Right lobe of liver (tissue), 6 donors: ENCODE measurements around the gene CCNF. TPM values are rescaled to one million over a fixed set of nuclear protein-coding genes. Genes with fewer than 3 reads are reported as not detected.

ENCODE experiments used
- ATAC-seq, 4 donors: fragments of 200-7000 bp; cut with Tn5 transposase; one replicate each; pipeline ENCODE4 v1.9.1; 2020; ENCODE audit warnings: mild to moderate bottlenecking in 4 of 4, moderate library complexity in 4 of 4
- DNase-seq, 3 donors: peaks; one replicate each; pipeline ENCODE4 v3.0.0-alpha.2; 2020
- H3K27ac ChIP-seq, 3 donors: fragments of 200-600 bp; one replicate each; pipeline ENCODE4 v1.8.0; 2022
- H3K27me3 ChIP-seq, 2 donors: fragments of 200-600 bp; one replicate each; pipeline ENCODE4 v1.8.0; 2022
- H3K36me3 ChIP-seq, 4 donors: fragments of 200-600 bp; sonication (generic) in 1 of 4; one replicate each; pipeline versions ENCODE4 v1.5.1 to v1.8.0; 2017 to 2022; ENCODE audit warnings: control low read depth in 1 of 4
- H3K4me1 ChIP-seq, 4 donors: fragments of 200-600 bp; sonication (generic) in 1 of 4; one replicate each; pipeline versions ENCODE4 v1.5.1 to v1.8.0; 2017 to 2022; ENCODE audit warnings: control low read depth in 1 of 4
- H3K4me3 ChIP-seq, 3 donors: fragments of 200-600 bp; one replicate each; pipeline ENCODE4 v1.8.0; 2022
- H3K9me3 ChIP-seq, 4 donors: fragments of 200-600 bp; sonication (generic) in 1 of 4; one replicate each; pipeline versions ENCODE4 v1.5.1 to v1.8.0; 2017 to 2022; ENCODE audit warnings: control low read depth in 1 of 4
- POLR2A ChIP-seq: fragments of 450-650 bp; IDR thresholded peaks from one replicate; pipeline ENCODE4 v1.6.1; 2017; ENCODE audit warnings: antibody characterized with exemption, mild to moderate bottlenecking
- WGBS: methylation state at CpG from one replicate; pipeline ENCODE4 v1.1.6; 2018; ENCODE audit warnings: low coverage, low lambda C conversion rate; ENCODE audit not compliant: insufficient coverage; ENCODE audit errors: missing lambda C conversion rate; 5-methylcytosine and 5-hydroxymethylcytosine counted together
- intact Hi-C, 2 donors: fragments of 100-400 bp; cut with DNase I; formaldehyde crosslinking; loops; one replicate each; pipeline versions ENCODE4 v1.11.2 to v1.14.1; 2022
- total RNA-seq, 6 experiments: library from RNA; depleted of rRNA in 2 of 6; stranded (reverse); fragments of >200 nt in 2 of 6; fragmentation: NEBNext Ultra II Directional in 3 of 6; extraction: Animal tissue kit (Norgen Biotek cat#: 25700) in 3 of 6; gene quantifications; one replicate each; pipeline versions ENCODE4 v1.1.0 to v1.2.4, GENCODE V29; 2016 to 2023
- TF ChIP-seq, protein P1 (sequence below), 4 donors: fragments of 200-600 bp in 3 of 4; fragments of 450-650 bp in 1 of 4; IDR thresholded peaks; one replicate each; pipeline versions ENCODE4 v1.5.1 to v1.8.0; 2016 to 2022; ENCODE audit warnings: antibody characterized with exemption in 4 of 4, mild to moderate bottlenecking in 2 of 4
- donor health status: DM: no; HTN: yes; CAD: no.
- donor health status: DM: no; HTN: no; CAD: no.
- donor health status: DM: no; HTN: no; CAD: no.
- donor health status: DM: no; HTN: yes; CAD: no.
- donor health status: DM: no; HTN: yes; CAD: no.

CCNF gene
- total RNA-seq, 6 experiments from 2014 or later = 1.3 to 2.7 (median 1.7) TPM

DNA sequence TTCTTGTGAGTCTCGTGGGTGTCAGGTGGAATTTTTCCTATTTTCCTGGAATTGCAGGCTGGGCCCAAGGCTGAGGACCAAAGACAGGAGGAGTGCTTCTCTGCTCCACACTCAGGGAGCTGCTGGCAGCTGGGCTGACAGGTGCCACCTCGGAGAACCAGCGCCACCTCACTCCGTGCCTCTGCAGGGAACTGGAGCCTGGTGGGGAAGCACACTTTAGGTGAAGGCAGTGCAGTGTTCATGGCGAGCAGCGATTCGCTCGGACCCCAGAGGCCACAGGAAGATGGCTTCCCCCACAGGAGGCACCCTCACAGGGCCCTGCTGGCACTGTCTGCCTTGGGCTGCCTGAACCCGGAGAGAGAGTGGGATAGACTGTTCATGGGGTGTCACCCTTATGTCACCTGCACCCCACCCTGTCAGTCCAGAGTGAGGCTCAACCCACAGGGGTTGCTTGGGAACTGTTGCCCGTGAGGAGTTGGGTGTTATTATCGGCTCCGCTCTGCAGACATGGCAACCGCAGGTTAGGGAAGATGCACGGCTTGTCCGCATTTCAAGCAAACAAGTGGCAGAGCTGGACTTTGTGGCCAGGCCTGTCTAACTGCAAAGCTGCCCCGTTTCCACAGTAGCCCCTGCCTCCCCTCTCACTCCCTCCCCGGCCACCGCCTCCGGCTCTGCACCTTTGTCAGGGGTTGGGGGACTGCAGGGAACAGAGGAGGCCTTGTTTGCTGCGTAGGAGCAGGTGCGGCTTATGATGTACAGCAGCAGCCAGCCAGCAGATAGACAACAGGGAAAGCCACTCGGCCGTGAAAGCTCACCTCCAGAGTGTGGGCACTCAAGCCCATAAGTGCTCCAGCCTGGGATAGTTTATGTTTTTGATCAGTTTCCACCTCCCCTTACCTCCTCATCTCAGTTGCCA lies 61.2 kb downstream of the CCNF start:
- no peaks in the 10 kb centered on the region for H3K9me3 ChIP-seq
- peaks cover 0 to 9% (median 1%) of the 10 kb centered on the region in 4 donors for H3K4me1 ChIP-seq
- H3K4me3 ChIP-seq = no peak overlapping the region
- no peak for ATAC-seq
- intact Hi-C loops = loop anchor here in 1 of 2 donors (10.0 kb wide), 1 partner anchor 56 kb away; no protein-coding TSS in a partner anchor
- 80% methylated on average over 3 of the region's 23 CpGs for WGBS
- H3K36me3 ChIP-seq = peaks cover 0 to 4% (median 0%) of the 10 kb centered on the region in 4 donors
- TF ChIP-seq, protein P1, sequence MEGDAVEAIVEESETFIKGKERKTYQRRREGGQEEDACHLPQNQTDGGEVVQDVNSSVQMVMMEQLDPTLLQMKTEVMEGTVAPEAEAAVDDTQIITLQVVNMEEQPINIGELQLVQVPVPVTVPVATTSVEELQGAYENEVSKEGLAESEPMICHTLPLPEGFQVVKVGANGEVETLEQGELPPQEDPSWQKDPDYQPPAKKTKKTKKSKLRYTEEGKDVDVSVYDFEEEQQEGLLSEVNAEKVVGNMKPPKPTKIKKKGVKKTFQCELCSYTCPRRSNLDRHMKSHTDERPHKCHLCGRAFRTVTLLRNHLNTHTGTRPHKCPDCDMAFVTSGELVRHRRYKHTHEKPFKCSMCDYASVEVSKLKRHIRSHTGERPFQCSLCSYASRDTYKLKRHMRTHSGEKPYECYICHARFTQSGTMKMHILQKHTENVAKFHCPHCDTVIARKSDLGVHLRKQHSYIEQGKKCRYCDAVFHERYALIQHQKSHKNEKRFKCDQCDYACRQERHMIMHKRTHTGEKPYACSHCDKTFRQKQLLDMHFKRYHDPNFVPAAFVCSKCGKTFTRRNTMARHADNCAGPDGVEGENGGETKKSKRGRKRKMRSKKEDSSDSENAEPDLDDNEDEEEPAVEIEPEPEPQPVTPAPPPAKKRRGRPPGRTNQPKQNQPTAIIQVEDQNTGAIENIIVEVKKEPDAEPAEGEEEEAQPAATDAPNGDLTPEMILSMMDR (IDR thresholded peaks at IDR 0.05) = no peak
- no peak for TF ChIP-seq POLR2A
- no peak overlapping the region for H3K27ac ChIP-seq
- no peak for DNase-seq
- H3K27me3 ChIP-seq = no peaks in the 10 kb centered on the region

DNA sequence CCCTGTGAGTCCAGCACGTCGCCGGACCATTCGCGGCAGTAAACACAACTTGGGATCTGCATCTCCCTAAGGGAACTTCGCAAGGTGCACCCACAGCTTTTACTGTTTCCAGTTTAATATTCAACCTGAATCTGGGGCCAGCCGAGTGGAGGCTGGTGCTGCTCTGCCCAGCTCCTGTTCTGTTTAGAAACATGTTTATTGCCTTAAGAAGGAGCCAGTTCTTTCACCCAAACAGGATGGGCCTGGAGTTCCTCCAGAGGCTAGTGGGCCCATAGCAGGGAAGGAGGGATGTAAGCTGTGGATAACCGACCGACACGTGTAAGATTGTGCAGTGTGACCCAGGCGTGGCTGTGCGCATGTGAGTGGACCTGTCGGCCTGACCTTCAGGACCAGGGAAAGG lies 63.0 kb downstream of the CCNF start:
- DNase-seq (no peak), ATAC-seq (no peak)
- Histone ChIP-seq H3K36me3 (peaks cover 0 to 4% (median 0%) of the 10 kb centered on the region in 4 donors), H3K4me3 (no peak overlapping the region), H3K27me3 (no peaks in the 10 kb centered on the region), H3K9me3 (no peaks in the 10 kb centered on the region), H3K4me1 (peaks cover 0 to 10% (median 3%) of the 10 kb centered on the region in 4 donors), H3K27ac (no peak overlapping the region)
- WGBS = 40% methylated on average over 1 of the region's 13 CpGs
- intact Hi-C loops = loop anchor here in 1 of 2 donors (10.0 kb wide), 1 partner anchor 57 kb away; no protein-coding TSS in a partner anchor
- no peak for TF ChIP-seq POLR2A
- TF ChIP-seq, protein P1 (IDR thresholded peaks at IDR 0.05) = no peak

DNA sequence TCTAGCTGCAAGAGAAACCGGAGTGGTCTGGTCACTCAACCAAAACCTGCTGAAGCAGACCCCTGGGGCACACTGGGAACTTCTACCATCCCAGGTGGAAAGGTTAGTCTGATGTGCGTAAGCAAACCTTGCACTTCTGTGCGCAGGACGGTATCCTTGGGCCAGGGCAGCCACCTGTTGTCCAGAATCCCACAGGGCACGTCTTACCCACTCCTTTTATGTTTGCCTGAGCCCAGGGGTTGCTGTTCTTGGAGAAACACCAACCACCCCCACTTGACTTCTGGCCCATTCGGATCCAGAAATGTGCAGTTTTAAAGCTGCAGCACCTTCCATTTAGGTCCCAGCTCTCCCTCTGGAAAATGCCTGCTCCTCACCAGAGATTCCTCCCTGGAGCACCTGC lies 64.4 kb downstream of the CCNF start:
- WGBS = 78% methylated on average over 6 of the region's 6 CpGs
- Histone ChIP-seq H3K9me3 (no peaks in the 10 kb centered on the region), H3K4me1 (peaks cover 0 to 21% (median 12%) of the 10 kb centered on the region in 4 donors), H3K4me3 (no peak overlapping the region), H3K27ac (no peak overlapping the region), H3K36me3 (peaks cover 0 to 4% (median 0%) of the 10 kb centered on the region in 4 donors), H3K27me3 (no peaks in the 10 kb centered on the region)
- intact Hi-C loops = loop anchor here in 1 of 2 donors (10.0 kb wide), 1 partner anchor 59 kb away; no protein-coding TSS in a partner anchor
- DNase-seq (no peak), ATAC-seq (no peak)
- no peak for TF ChIP-seq POLR2A
- TF ChIP-seq, protein P1 (IDR thresholded peaks at IDR 0.05) = no peak

DNA sequence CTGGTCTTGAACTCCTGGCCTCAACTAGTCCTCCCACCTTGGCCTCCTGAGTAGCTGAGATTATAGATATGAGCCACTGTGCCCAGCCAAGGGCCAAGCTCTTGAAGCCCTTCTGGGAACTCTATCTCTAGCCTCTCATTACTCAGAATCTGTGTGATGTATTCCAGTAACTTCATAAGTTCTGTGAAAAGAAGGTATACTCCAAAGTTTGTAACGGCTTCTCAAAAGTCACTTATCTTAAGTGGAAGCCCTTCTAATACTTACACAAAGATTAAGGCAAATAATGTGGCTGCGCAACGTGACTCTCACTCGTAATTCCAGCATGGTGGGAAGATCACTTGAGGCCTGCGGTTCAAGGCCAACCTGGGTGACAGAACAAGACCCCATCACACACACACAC lies 65.4 kb downstream of the CCNF start:
- Histone ChIP-seq H3K27me3 (no peaks in the 10 kb centered on the region), H3K4me3 (no peak overlapping the region), H3K4me1 (peaks cover 0 to 31% (median 14%) of the 10 kb centered on the region in 4 donors), H3K9me3 (no peaks in the 10 kb centered on the region), H3K36me3 (peaks cover 0 to 4% (median 0%) of the 10 kb centered on the region in 4 donors), H3K27ac (no peak overlapping the region)
- WGBS = 97% methylated on average over 5 of the region's 5 CpGs
- TF ChIP-seq, protein P1 (IDR thresholded peaks at IDR 0.05) = no peak
- TF ChIP-seq POLR2A = no peak
- no peak for ATAC-seq
- no peak for DNase-seq
- intact Hi-C loops = loop anchor here (5.0 to 10.0 kb wide), 2 partner anchors 60 to 152 kb away; partner anchors contain the start of gene ABCA3 (in 1 of the 2)
